GM12878 (cell line): ENCODE results near the gene PYGM. TPM values are rescaled to one million over a fixed set of nuclear protein-coding genes. Genes with fewer than 3 reads are reported as not detected.

ENCODE experiments used
- ATAC-seq: fragments of 200-7000 bp; cut with Tn5 transposase; 3 replicates; pipeline ENCODE4 v1.9.1; 2020; ENCODE audit warnings: mild to moderate bottlenecking, moderate library complexity
- BruUV-seq: library from RNA; stranded (reverse); fragments of 400-500 nt; replicated peaks from 2 replicates; lab custom pipeline; 2021; lab: Mats Ljungman, UMichigan
- CTCF ChIA-PET: fragments of 300-600 bp; sonication (Branson Sonifier 250); formaldehyde crosslinking; extraction: SDS; loops from one replicate; lab custom pipeline; 2021; ENCODE audit warnings: inconsistent platforms; lab: Yijun Ruan, JAX
- POLR2A ChIA-PET: fragments of 350-600 bp; formaldehyde crosslinking; extraction: SDS; loops from one replicate; lab custom pipeline; 2021; ENCODE audit warnings: inconsistent platforms; lab: Charles Lee
- RAD21 ChIA-PET: fragments of 300-600 bp; sonication (Branson Sonifier 250); formaldehyde crosslinking; loops from one replicate; lab custom pipeline; 2023; ENCODE audit warnings: antibody characterized with exemption; ENCODE audit not compliant: unreplicated experiment; lab: Charles Lee
- SMC1A ChIA-PET: fragments of 300-600 bp; sonication (Branson Sonifier 250); formaldehyde crosslinking; loops from one replicate; lab custom pipeline; 2023; ENCODE audit not compliant: unreplicated experiment, uncharacterized antibody; lab: Charles Lee
- DNase-seq: peaks from one replicate; pipeline ENCODE4 v3.0.0-alpha.2; 2011; ENCODE audit warnings: low read depth, low spot score
- FAIRE-seq: peaks from 3 replicates; lab custom pipeline; 2011; peaks lifted over from hg19 to GRCh38; lab: Jason Lieb, UNC
- H2AFZ ChIP-seq: 2 replicates; pipeline ENCODE4 v1.6.0; 2011; ENCODE audit warnings: low read depth, low read length, control low read depth; ENCODE audit not compliant: control insufficient read depth
- H3K27ac ChIP-seq: 2 replicates; pipeline ENCODE4 v1.5.1; 2011; ENCODE audit warnings: control low read depth; ENCODE audit not compliant: control insufficient read depth, insufficient read depth
- H3K27me3 ChIP-seq, 2 experiments: replicated peaks in 1 of 2; 2 replicates each; pipeline versions ENCODE4 v1.6.0 to v1.6.1; 2011; ENCODE audit warnings: low read length in 1 of 2; ENCODE audit not compliant: control insufficient read depth in 2 of 2, insufficient read depth in 2 of 2
- H3K36me3 ChIP-seq, 2 experiments: 2 replicates each; pipeline ENCODE4 v1.5.1; 2011; ENCODE audit warnings: low read length in 1 of 2; ENCODE audit not compliant: control insufficient read depth in 2 of 2, insufficient read depth in 2 of 2
- H3K4me1 ChIP-seq: 2 replicates; pipeline ENCODE4 v1.6.1; 2011; ENCODE audit warnings: mild to moderate bottlenecking, low read length, moderate library complexity, mixed read lengths; ENCODE audit not compliant: control insufficient read depth, insufficient read depth
- H3K4me2 ChIP-seq: 2 replicates; pipeline ENCODE4 v1.6.0; 2011; ENCODE audit warnings: control low read depth; ENCODE audit not compliant: control insufficient read depth, insufficient read depth
- H3K4me3 ChIP-seq: fragments of 200-600 bp; sonication (generic); 2 replicates; pipeline ENCODE4 v1.5.1; 2016
- H3K79me2 ChIP-seq: 2 replicates; pipeline ENCODE4 v1.6.0; 2011; ENCODE audit warnings: low read length; ENCODE audit not compliant: control insufficient read depth, insufficient read depth
- H3K9ac ChIP-seq: 2 replicates; pipeline ENCODE4 v1.8.0; 2011; ENCODE audit warnings: low read length, control low read depth, mixed read lengths; ENCODE audit not compliant: control insufficient read depth, insufficient read depth
- H3K9me3 ChIP-seq: replicated peaks from 3 replicates; pipeline ENCODE4 v1.5.1; 2011; ENCODE audit warnings: mild to moderate bottlenecking, low read length; ENCODE audit not compliant: control insufficient read depth, insufficient read depth
- H4K20me1 ChIP-seq: 2 replicates; pipeline ENCODE4 v1.6.0; 2011; ENCODE audit not compliant: control insufficient read depth, insufficient read depth
- BHLHE40 ChIP-seq, 2 experiments: fragments of 450-650 bp in 1 of 2; IDR thresholded peaks; 2 replicates each; pipeline ENCODE4 v1.6.1; 2011 to 2017; ENCODE audit warnings: low read depth in 2 of 2, borderline replicate concordance in 1 of 2, improper control_type of control experiment in 1 of 2, low read length in 1 of 2, mild to moderate bottlenecking in 1 of 2
- CTCF ChIP-seq, 3 experiments: IDR thresholded peaks in 2 of 3; conservative IDR thresholded peaks in 1 of 3; 2 replicates each; pipeline ENCODE4 v1.5.1; 2011; ENCODE audit warnings: low read depth in 3 of 3, low read length in 3 of 3, mild to moderate bottlenecking in 3 of 3, control low read depth in 2 of 3, moderate library complexity in 2 of 3, inconsistent platforms in 1 of 3, mixed read lengths in 1 of 3; ENCODE audit not compliant: control insufficient read depth in 2 of 3, insufficient read depth in 1 of 3; ENCODE audit errors: extremely low read depth in 1 of 3
- E4F1 ChIP-seq: fragments of 450-650 bp; IDR thresholded peaks from 2 replicates; pipeline ENCODE4 v1.6.1; 2018; ENCODE audit warnings: borderline replicate concordance, mild to moderate bottlenecking; ENCODE audit not compliant: partially characterized antibody
- NR2C1 ChIP-seq: fragments of 450-650 bp; IDR thresholded peaks from 2 replicates; pipeline ENCODE4 v1.6.1; 2017; ENCODE audit warnings: antibody characterized with exemption, mild to moderate bottlenecking, moderate library complexity
- NR2F1 ChIP-seq: fragments of 450-650 bp; conservative IDR thresholded peaks from 2 replicates; pipeline ENCODE4 v1.6.1; 2017; ENCODE audit warnings: mild to moderate bottlenecking
- SUZ12 ChIP-seq: fragments of 200-600 bp; sonication (generic); IDR thresholded peaks from one replicate; pipeline ENCODE4 v1.6.1; 2018; ENCODE audit warnings: antibody characterized with exemption, mild to moderate bottlenecking; ENCODE audit not compliant: unreplicated experiment
- TCF3 ChIP-seq: IDR thresholded peaks from 2 replicates; pipeline ENCODE4 v1.6.1; 2012; ENCODE audit warnings: low read depth, mild to moderate bottlenecking, low read length, borderline replicate concordance; ENCODE audit not compliant: insufficient read depth
- WGBS: methylation state at CpG from one replicate; pipeline ENCODE4 v1.1.6; 2016; ENCODE audit warnings: low lambda C conversion rate; ENCODE audit not compliant: insufficient replicate concordance, insufficient coverage; ENCODE audit errors: missing lambda C conversion rate; 5-methylcytosine and 5-hydroxymethylcytosine counted together
- in situ Hi-C: fragments of 300-500 bp; cut with MboI; formaldehyde crosslinking; loops from 9 replicates; pipeline ENCODE4 v1.14.3; 2018; ENCODE audit warnings: mixed read lengths
- intact Hi-C: fragments of 100-400 bp; cut with micrococcal nuclease; formaldehyde crosslinking; loops from one replicate; pipeline ENCODE4 v1.14.2; 2022; ENCODE audit not compliant: unreplicated experiment
- polyA plus RNA-seq, 11 experiments: library from polyadenylated mRNA; depleted of rRNA in 4 of 11; unstranded in 6 of 11; stranded (reverse) in 5 of 11; fragments of >200 nt; fragmentation: Nextera tagmentation in 4 of 11; fragmentation: Illumina TruSeq in 1 of 11; extraction: Ambion mirVana in 4 of 11; extraction: Trizol in 1 of 11; gene quantifications; 1 replicate in 1 of 11; 2 replicates in 10 of 11; pipeline versions ENCODE4 v1.2.1 to v1.2.3, GENCODE V29; 2011 to 2016; ENCODE audit warnings: inconsistent platforms in 2 of 11, missing spikeins in 2 of 11, low read depth in 1 of 11
- total RNA-seq, 4 experiments: library from RNA; depleted of rRNA in 3 of 4; stranded (reverse); fragments of >200 nt in 3 of 4; fragmentation: Illumina TruSeq in 1 of 4; extraction: Trizol in 1 of 4; gene quantifications; 2 replicates each; pipeline versions ENCODE4 v1.2.1 to v1.2.3, GENCODE V29; 2013 to 2021

The PYGM gene
- total and polyA plus RNA-seq, 10 of the 15 experiments (the other 5 are each of a cell fraction or from before 2014, with no cell fraction given): 0.04 to 3.7 (median 0.27) TPM; not detected in 1

- DNase-seq: no peak
- POLR2A ChIA-PET: interaction anchor here (1.1 to 5.4 kb wide), 6 partner anchors 11 to 443 kb away, joined by 3 to 33 read pairs (median 6); partner anchors contain the start of gene SF1
- Histone ChIP-seq H3K4me3 (peak overlapping the region; percentile 87; the same call in 1 of the 2 replicates), H3K36me3 (peaks cover 6 to 16% of the 10 kb centered on the region in 2 experiments; a peak in 3 of 4 replicates), H3K27ac (peak overlapping the region; percentile 92), H3K4me2 (peak overlapping the region; percentile 87)
- CTCF ChIA-PET: interaction anchor here (1.0 to 5.8 kb wide), 10 partner anchors 10 to 148 kb away, joined by 3 to 41 read pairs (median 3); partner anchors contain the start of genes CDC42BPG, MEN1, RASGRP2 and SF1
- in situ Hi-C loops: no loop called here
- TF ChIP-seq BHLHE40 (IDR thresholded peaks at IDR 0.05; ENCODE audit: borderline replicate concordance in 1 of 2, low read depth in 2 of 2, low read length in 1 of 2) (no peak), NR2C1 (0 out of 2 replicates have a peak, but pooled peaks have one; percentile 21), NR2F1 (0 out of 2 replicates have a peak, but pooled peaks have one; percentile 35), CTCF (IDR thresholded peaks at IDR 0.05 in 2 of 3, conservative IDR thresholded peaks at IDR 0.05 in 1 of 3; ENCODE audit: control insufficient read depth in 2 of 3, extremely low read depth in 1 of 3, insufficient read depth in 1 of 3, low read depth in 3 of 3, low read length in 3 of 3) (no peak), TCF3 (no peak), SUZ12 (no peak), E4F1 (no peak)
- TF ChIP-seq, all 136 proteins: peak for 2
- Histone ChIP-seq H4K20me1 (no peaks in the 10 kb centered on the region), H3K9me3 (no peaks in the 10 kb centered on the region), H3K79me2 (peaks cover 30% of the 10 kb centered on the region), H2AFZ (no peak overlapping the region), H3K9ac (peak overlapping the region; percentile 93; the same call in 1 of the 2 replicates), H3K27me3 (no peaks in the 10 kb centered on the region), H3K4me1 (peaks cover 37% of the 10 kb centered on the region)
- SMC1A ChIA-PET: interaction anchor here (0.8 to 2.6 kb wide), 8 partner anchors 13 to 266 kb away, joined by 3 to 9 read pairs (median 4); partner anchors contain the start of gene SF1
- no TSS peak for BruUV-seq
- ATAC-seq (no peak), FAIRE-seq (no peak)
- RAD21 ChIA-PET: interaction anchor here (1.0 to 2.0 kb wide), 5 partner anchors 11 to 56 kb away, joined by 3 to 10 read pairs (median 3); partner anchors contain the start of genes RASGRP2 and SF1
- WGBS: 82% methylated on average over 26 of the region's 26 CpGs
- intact Hi-C loops: no loop called here
These were observed 40.8 kb upstream of the PYGM start for GRCh38 chr11:64800303-64801157.
